Natural killer cell treated with Interleukin-12 subunit alpha and Interleukin-12 subunit beta and Interleukin-15 and Interleukin-18, amount 100 ng/mL, for 72 hours (primary cell): Measurements from ENCODE around the gene KLF7. TPM values are rescaled to one million over a fixed set of nuclear protein-coding genes. Genes with fewer than 3 reads are reported as not detected.

Experiments
- ATAC-seq, 2 donors: fragments of 150-1000 bp; cut with Tn5 transposase in 1 of 2; sonication (Bioruptor Pico), chemical (Tn5 transposase) in 1 of 2; 2 replicates each; pipeline ENCODE4 v1.10.0; 2021
- DNase-seq: peaks from one replicate; pipeline ENCODE4 v3.0.0; 2022; ENCODE audit warnings: low spot score
- H3K27ac Mint-ChIP-seq, 2 donors: 1 replicate in 1 of 2; 2 replicates in 1 of 2; pipeline ENCODE4 v1.8.0; 2022; ENCODE audit warnings: mixed read lengths in 2 of 2, mild to moderate bottlenecking in 1 of 2, moderate library complexity in 1 of 2
- H3K27me3 Mint-ChIP-seq, 2 donors: 1 replicate in 1 of 2; 2 replicates in 1 of 2; pipeline ENCODE4 v1.8.0; 2022; ENCODE audit warnings: mixed read lengths in 2 of 2
- H3K36me3 Mint-ChIP-seq: one replicate; pipeline ENCODE4 v1.8.0; 2022; ENCODE audit warnings: mixed read lengths
- H3K4me1 Mint-ChIP-seq, 2 donors: 1 replicate in 1 of 2; 2 replicates in 1 of 2; pipeline ENCODE4 v1.8.0; 2022; ENCODE audit warnings: low read depth in 2 of 2, mixed read lengths in 2 of 2, mild to moderate bottlenecking in 1 of 2
- H3K4me3 Mint-ChIP-seq: one replicate; pipeline ENCODE4 v1.8.0; 2022; ENCODE audit warnings: mixed read lengths
- H3K9me3 Mint-ChIP-seq: 2 replicates; pipeline ENCODE4 v1.8.0; 2022; ENCODE audit warnings: mixed read lengths
- total RNA-seq, 2 donors: library from RNA; stranded (reverse); gene quantifications; one replicate each; pipeline ENCODE4 v1.2.3, GENCODE V29; 2022

KLF7 gene
- total RNA-seq, 2 donors from 2014 or later = 13.3 to 49.1 TPM

DNA sequence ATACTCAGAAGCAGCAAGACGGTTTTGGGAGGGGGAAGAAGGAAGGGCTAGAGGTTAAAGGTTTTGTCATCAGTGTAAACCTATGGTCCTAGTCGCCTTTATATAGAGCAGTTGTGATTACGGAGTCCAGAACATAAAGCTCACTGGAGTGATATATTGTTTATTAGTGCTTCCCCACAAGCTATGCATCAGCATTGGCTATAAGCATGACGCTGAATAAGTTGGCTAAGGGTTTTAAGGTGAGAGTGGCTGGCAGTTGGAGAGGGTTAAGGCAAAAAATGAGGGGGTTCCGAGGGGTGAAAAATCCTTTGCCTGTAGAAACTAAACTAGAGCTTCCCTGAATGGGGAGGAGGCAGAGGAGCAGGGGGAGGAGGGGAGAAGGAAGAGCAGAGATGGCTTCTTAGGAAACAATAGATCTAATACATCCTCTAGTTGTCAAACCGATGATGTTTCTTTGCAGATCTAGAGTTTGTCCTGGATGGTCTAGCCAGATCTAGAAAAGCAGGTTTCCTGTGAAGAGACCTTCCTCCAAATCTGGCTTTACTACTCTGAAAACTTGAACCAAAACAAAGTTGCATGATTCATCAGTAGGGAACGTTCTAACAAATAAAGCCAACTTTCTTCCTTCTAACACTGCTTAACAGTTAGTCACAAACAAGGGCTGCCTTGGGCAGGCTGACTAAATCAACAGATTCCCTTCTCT, 2.5 kb downstream of the KLF7 start:
- H3K36me3 Mint-ChIP-seq = no peaks in the 10 kb centered on the region
- H3K9me3 Mint-ChIP-seq = no peaks in the 10 kb centered on the region
- H3K4me1 Mint-ChIP-seq = peaks cover 40 to 42% of the 10 kb centered on the region in 2 donors
- ATAC-seq (no peak), DNase-seq (no peak)
- H3K4me3 Mint-ChIP-seq = peak overlapping the region; percentile 92
- H3K27me3 Mint-ChIP-seq = no peaks in the 10 kb centered on the region
- peak overlapping the region; percentile 83 to 92 for H3K27ac Mint-ChIP-seq

DNA sequence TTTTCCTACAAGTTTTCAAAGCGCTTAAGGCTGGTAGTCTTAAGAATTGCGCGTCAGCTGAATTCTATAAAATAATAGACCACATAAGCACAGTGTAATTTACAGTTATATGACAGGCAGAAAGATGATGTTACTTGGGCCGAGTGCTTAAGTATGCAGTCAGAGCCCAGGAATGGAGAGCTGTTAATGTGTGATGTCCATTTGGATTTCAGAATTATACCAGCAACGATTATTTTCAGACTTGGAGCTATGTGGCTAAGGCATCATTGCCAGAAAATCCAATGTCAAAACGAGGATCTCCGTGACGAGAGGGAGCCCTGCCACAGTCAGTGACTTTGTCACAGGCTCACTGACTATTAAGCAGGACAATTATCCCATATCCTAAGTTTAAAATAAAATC, 3.4 kb downstream of the KLF7 start:
- Mint-ChIP-seq H3K4me1 (peaks cover 42 to 44% of the 10 kb centered on the region in 2 donors), H3K27me3 (peaks cover 0 to under 1% of the 10 kb centered on the region in 2 donors), H3K9me3 (peaks cover under 1% of the 10 kb centered on the region), H3K36me3 (peaks cover under 1% of the 10 kb centered on the region), H3K27ac (peak overlapping the region in 1 of 2 donors; percentile 57), H3K4me3 (no peak overlapping the region)
- ATAC-seq (no peak), DNase-seq (no peak)

DNA sequence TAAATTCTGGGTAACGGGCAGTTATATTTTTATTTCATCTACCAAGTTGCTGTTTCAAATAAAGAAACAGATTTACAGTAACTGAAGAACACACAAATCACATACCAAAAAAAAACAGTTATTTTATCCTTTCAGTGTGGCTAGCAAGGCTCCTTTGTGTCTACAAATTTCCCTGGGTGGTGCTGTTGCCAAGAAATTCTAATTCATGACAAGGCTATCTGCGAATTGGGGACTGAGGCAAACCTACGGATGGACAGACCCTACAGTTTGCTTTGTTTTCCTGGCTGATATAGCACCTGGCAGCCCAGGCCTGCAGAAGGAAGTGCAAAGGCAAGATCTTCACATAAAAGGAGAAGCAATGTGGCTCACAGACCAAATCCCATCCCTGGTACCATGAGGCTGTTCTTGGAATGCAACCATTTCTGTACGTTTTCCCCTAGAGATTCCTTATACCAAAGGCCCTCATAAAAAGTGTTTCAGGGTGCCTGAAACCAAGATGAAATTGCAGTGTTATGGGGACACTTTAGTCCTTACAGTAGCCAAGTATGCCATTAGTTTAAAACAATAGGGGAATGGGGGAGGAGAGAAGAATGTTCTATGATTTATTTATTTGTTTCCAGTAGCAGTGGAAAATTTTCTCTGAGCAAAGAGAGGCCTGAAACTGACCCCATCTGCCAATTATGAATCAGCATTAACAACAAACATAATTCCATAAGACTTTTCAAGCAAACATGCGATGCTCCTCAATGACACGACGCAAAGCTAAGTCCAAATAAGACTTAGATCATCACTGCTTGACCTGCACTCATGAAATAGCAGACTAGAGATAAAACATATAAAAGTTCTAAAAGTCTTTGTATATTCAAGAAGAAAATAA, 4.3 kb downstream of the KLF7 start:
- no peak overlapping the region for H3K4me3 Mint-ChIP-seq
- no peak for ATAC-seq

DNA sequence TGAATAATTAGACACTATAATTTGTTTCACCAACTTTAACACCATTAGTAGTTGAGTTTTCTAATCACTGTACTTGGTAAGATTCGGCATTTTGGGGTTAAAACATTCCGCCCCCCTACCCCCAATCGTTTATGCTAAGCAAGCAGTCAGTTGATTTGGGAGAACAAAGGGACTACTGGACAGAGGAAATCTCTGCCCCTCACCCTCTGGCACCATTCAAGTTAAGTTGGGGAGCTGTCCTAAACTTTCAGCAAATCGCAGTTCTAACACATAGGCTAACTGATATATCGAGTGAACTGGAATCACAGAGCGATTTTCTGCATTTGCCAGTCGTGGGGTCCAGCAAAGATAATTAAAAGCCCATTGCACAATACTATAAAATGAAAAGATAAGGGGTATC, 5.6 kb downstream of the KLF7 start:
- no peak for ATAC-seq
- DNase-seq = no peak
- Mint-ChIP-seq H3K4me1 (peaks cover 52% of the 10 kb centered on the region in 2 donors), H3K27me3 (peaks cover 0 to 4% of the 10 kb centered on the region in 2 donors), H3K4me3 (no peak overlapping the region), H3K27ac (peak overlapping the region in 1 of 2 donors; percentile 20), H3K36me3 (peaks cover 6% of the 10 kb centered on the region), H3K9me3 (peaks cover 5% of the 10 kb centered on the region)

More for the DNA sequence above, 4.3 kb downstream of the KLF7 start:
- H3K36me3 Mint-ChIP-seq = peaks cover 6% of the 10 kb centered on the region
- no peak for DNase-seq
- H3K27me3 Mint-ChIP-seq = peaks cover 0 to 4% of the 10 kb centered on the region in 2 donors
- H3K4me1 Mint-ChIP-seq = peaks cover 45 to 47% of the 10 kb centered on the region in 2 donors
- peaks cover 5% of the 10 kb centered on the region for H3K9me3 Mint-ChIP-seq
- peak overlapping the region in 1 of 2 donors; percentile 57 for H3K27ac Mint-ChIP-seq

DNA sequence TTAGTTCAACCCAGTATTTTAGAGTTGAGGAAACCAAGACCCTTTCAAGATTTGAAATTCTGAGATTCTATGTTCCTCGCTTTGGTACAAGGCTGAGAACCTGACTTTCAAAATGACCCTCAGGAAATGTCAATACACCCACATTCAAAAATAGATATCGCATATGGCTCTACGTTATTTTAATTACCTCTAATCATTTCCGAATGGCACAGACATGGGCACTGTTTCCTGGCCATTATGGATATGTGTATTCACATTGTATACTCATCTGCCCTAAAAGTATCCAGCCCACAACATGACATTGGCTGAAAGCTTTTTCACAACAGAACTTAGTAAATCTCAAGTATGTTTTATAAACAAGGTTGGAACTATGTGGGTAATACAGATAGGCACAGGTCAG, 6.7 kb downstream of the KLF7 start:
- H3K9me3 Mint-ChIP-seq = peaks cover 5% of the 10 kb centered on the region
- no peak for DNase-seq
- peaks cover 6% of the 10 kb centered on the region for H3K36me3 Mint-ChIP-seq
- H3K27me3 Mint-ChIP-seq = peaks cover 0 to 4% of the 10 kb centered on the region in 2 donors
- H3K27ac Mint-ChIP-seq = no peak overlapping the region
- peaks cover 53 to 56% of the 10 kb centered on the region in 2 donors for H3K4me1 Mint-ChIP-seq
- H3K4me3 Mint-ChIP-seq = no peak overlapping the region
- ATAC-seq = no peak

DNA sequence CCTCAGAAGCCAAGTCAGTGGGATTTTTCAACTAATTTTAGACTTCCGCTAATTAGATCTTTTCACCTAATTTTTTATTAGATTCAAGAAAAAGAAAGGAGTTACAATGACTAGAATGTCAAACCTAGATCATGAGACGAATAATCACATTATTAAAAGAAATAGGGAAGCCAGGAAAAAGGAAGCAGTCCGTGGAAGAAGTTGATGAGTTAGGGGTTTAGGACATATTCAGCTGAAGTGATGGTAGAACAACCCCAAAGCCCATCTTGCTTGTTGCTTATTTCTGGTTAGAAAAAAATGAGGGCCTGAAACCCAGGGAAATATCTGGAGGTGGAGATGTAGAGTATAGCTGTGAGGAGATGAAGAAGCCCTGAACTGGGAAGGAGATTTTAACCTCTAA, 8.0 kb downstream of the KLF7 start:
- no peak for ATAC-seq
- no peak overlapping the region for H3K4me3 Mint-ChIP-seq
- DNase-seq = no peak
- peaks cover 0 to 4% of the 10 kb centered on the region in 2 donors for H3K27me3 Mint-ChIP-seq
- H3K36me3 Mint-ChIP-seq = peaks cover 6% of the 10 kb centered on the region
- peaks cover 5% of the 10 kb centered on the region for H3K9me3 Mint-ChIP-seq
- peak overlapping the region in 1 of 2 donors; percentile 77 for H3K27ac Mint-ChIP-seq
- peaks cover 42 to 53% of the 10 kb centered on the region in 2 donors for H3K4me1 Mint-ChIP-seq

DNA sequence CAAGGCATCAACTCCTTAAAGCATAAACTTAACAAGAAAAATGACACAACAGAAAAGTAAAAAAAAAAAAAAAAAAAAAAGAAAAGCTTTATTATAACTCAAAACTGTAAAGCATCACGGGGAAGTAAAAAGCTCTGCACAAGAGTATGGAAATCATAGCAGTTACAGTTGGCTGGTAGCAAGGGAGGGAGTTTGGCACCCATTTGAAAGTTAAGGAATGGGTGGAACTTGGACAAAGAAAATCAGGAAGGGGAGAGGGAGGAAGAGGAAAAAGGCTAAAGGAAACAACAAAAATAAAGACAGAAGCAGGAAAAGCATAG, 8.6 kb downstream of the KLF7 start:
- Mint-ChIP-seq H3K4me1 (peaks cover 44 to 54% of the 10 kb centered on the region in 2 donors), H3K9me3 (peaks cover 5% of the 10 kb centered on the region), H3K27me3 (peaks cover 0 to 4% of the 10 kb centered on the region in 2 donors), H3K4me3 (peak overlapping the region; percentile 59), H3K36me3 (peaks cover 6% of the 10 kb centered on the region), H3K27ac (peak overlapping the region; percentile 36 to 77)
- ATAC-seq = no peak
- no peak for DNase-seq

DNA sequence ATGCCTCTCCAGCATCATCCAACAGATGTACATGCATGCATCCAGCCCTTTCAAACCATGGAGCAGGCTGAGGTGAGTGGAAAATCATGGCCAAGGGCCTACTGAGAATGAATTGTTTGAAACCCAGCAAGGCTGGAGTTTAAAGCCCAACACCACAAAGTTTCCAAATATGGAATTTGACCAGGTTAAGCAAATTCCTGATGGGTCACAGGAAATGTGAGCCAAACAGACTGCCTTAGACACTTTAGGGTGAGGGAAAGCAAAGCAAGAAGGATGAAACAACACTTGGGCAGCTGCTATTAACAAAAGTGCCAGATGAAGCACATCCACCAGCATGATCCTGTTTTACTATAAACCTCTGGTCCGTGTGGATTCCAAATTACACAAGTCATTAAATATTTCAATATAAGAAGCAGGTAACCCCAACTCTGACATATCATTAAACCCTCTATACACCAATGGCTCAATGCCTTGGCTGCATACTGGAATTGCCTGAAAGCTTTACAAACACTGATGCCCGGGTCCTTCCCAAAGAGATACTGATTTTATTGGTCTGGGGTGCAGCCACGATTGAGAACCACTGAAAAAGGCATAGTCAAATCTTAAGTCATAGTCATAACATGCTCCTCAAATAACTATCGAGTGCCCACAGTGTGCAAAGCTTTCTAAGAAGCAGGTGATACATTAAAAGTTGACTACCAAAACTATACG, 9.1 kb downstream of the KLF7 start:
- peaks cover 44 to 53% of the 10 kb centered on the region in 2 donors for H3K4me1 Mint-ChIP-seq
- ATAC-seq (peak; percentile 77 to 82), DNase-seq (no peak)
- peaks cover 6% of the 10 kb centered on the region for H3K36me3 Mint-ChIP-seq
- H3K9me3 Mint-ChIP-seq = peaks cover 5% of the 10 kb centered on the region
- peak overlapping the region; percentile 36 to 77 for H3K27ac Mint-ChIP-seq
- H3K4me3 Mint-ChIP-seq = peak overlapping the region; percentile 59
- H3K27me3 Mint-ChIP-seq = peaks cover 0 to 4% of the 10 kb centered on the region in 2 donors

DNA sequence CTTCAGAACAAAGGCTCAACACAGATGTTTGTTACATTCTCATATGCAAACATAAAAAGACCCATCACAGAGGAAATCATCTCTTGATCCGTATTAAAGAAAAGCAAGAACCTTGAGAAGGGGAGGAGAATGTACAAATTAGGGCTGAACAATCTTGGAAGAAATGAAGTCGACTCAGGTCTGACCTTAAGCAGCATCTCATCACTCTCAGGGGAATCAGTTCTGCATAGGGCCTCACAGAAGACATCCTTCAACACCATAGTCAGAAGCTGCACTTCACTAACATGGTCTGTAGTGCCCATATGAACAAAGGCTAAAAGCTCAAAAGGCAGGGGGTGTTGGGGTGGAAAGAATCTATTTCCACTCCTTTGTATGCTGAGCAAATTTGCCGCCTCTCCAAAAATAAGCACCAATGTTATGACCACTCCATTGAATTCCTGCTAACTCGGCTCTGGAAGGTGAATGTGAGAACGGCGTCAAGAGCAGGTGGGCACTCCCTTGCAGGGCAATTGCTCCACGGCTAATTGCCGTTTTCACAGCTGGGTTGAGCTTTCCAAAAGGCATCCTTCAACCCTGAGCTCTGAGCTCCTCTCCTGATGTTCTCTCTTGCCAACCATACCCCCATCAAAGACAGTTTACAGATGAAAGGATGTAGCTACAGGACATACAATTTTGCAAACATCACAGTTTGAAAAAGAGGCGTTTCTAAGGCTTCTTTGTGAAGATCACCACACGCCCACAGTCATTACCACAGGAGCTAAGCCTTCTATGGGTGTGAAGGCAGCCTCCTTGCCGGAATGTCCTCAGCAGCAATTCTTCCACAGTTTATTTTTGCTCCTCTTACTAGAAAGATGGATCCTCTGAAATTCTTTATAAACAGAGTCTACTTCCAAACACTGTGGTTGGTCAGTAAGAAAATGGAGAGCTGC, 10.0 kb downstream of the KLF7 start:
- peaks cover 44 to 49% of the 10 kb centered on the region in 2 donors for H3K4me1 Mint-ChIP-seq
- H3K27me3 Mint-ChIP-seq = peaks cover 0 to 4% of the 10 kb centered on the region in 2 donors
- H3K9me3 Mint-ChIP-seq = peaks cover 5% of the 10 kb centered on the region
- H3K27ac Mint-ChIP-seq = peak overlapping the region; percentile 36 to 77
- peak overlapping the region; percentile 19 for H3K4me3 Mint-ChIP-seq
- DNase-seq (no peak), ATAC-seq (peak; percentile 74 to 83)
- peaks cover 6% of the 10 kb centered on the region for H3K36me3 Mint-ChIP-seq

DNA sequence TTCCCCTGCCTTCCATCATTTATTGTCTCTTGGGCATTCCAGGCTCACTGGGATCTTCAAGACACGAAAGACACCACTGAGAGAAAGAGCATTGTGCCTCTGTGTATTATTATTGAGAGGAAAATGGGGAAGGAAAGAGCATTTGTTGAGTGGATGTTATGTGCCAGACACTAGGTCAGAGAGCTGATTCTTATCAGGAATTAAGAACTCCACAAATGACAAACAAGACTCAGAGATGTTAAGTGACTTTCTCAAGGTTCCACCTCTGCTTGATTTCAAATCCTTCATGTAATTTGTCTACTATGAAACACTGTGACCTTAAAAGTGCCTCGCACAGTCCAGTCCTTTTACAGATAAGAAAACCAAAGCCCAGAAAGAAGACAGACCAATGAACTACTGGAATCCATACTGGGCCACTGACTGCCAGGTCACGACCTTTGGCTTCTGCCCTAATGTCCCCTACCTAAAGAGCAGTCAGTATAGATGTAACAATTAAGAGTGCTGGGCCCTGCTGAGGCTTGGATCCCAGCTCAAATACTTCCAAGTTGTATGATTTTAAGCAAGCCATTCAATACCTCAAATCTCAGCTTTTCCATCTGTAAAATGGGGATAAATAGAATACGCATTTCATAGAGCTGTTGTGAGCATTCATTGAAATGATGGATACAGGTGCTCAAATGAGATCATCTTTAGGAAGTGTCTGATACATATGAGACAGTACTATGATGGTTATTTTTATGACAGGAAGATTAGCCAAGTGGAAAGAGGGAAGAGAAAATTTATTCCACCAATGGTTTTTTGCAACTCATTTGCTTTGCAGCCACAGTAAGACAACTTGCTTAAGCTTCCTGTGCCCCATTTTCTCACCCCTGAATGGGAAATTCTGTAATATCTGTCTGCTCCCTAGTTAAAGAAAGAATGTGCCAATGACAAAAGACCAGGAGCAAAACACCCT, 10.9 kb downstream of the KLF7 start:
- peak overlapping the region; percentile 19 for H3K4me3 Mint-ChIP-seq

DNA sequence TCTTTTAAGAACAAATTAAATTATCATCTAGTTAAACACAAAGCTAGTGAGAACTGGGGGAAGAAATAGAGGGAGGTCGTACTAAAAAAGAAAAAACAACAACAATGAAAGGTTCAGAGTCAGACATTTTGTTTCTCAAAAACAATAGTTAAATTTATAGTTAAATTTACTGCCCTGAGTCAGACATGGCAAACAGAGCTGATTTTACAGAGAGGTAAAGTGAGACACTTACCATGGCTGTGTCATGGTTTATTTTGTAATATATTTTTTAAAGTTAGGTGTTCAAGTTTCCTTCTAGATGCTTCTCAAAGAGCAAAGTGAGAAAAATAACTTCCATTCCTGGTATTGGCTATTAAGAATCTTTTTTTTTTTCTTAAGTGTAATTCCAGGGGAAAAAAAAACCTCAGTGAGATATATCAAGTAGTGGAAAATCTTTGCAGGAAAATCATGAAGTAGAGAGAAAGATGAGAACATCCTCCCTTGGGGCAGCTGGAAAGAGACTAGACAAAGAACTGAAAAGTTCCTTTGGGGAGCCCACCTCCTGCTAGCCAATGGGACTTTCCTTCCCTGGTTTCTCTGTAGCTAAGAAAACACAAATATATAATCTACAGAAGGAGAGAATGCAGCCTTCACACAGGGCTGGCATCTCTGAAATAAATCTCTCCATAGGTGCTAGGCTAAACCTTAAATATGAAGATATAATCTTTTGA, 12.3 kb downstream of the KLF7 start:
- Mint-ChIP-seq H3K27ac (peak overlapping the region; percentile 41 to 78), H3K4me1 (peaks cover 65 to 69% of the 10 kb centered on the region in 2 donors)

More for the DNA sequence above, 10.9 kb downstream of the KLF7 start:
- H3K9me3 Mint-ChIP-seq = peaks cover 5% of the 10 kb centered on the region
- no peak for ATAC-seq
- peak overlapping the region; percentile 41 to 77 for H3K27ac Mint-ChIP-seq
- DNase-seq = no peak
- H3K4me1 Mint-ChIP-seq = peaks cover 52 to 57% of the 10 kb centered on the region in 2 donors
- H3K36me3 Mint-ChIP-seq = peaks cover 6% of the 10 kb centered on the region
- peaks cover 0 to 4% of the 10 kb centered on the region in 2 donors for H3K27me3 Mint-ChIP-seq

More for the DNA sequence above, 12.3 kb downstream of the KLF7 start:
- ATAC-seq (no peak), DNase-seq (no peak)
- peaks cover 0 to 4% of the 10 kb centered on the region in 2 donors for H3K27me3 Mint-ChIP-seq
- peaks cover 6% of the 10 kb centered on the region for H3K36me3 Mint-ChIP-seq
- H3K4me3 Mint-ChIP-seq = no peak overlapping the region
- H3K9me3 Mint-ChIP-seq = peaks cover 5% of the 10 kb centered on the region
